ENCODE measurements around the gene TMPRSS5. TPM values are rescaled to one million over a fixed set of nuclear protein-coding genes. Genes with fewer than 3 reads are reported as not detected.

TMPRSS5 gene
- polyA plus RNA-seq, 1 donor, result 0.99 TPM

DNA sequence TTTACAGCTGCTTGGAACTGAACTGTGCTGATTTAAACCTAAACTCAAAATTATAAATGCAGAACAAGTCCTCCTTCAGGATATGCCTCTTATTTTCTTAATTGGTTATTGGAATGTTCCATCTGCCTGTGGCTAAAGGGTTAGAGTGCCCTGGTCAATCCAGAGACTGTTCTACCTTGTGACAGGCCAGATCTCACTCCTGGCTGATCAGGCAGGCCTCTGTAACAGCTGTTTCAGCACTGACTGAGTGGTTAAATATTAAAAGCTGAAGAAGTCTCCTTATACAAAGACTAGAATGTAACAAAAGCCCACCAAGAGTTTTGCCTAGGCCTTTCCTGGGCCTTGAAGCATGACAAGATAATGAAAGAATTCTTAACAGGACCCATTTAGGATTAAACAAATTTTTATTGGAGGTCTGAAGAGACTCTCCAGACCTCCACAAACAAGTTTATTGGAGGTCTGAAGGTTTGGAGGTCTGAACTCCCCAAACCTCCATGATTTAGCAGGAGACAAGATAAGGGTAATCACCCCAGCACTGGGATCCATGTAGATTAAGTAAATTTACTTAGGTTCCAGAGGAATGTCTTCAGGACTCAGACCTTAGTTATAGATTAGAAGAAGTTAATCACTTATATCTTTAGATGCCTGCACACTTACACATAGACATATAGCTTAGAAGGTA, 35.8 kb downstream of the TMPRSS5 start:
- DNase-seq (ENCODE audit: low read depth), result no peak

DNA sequence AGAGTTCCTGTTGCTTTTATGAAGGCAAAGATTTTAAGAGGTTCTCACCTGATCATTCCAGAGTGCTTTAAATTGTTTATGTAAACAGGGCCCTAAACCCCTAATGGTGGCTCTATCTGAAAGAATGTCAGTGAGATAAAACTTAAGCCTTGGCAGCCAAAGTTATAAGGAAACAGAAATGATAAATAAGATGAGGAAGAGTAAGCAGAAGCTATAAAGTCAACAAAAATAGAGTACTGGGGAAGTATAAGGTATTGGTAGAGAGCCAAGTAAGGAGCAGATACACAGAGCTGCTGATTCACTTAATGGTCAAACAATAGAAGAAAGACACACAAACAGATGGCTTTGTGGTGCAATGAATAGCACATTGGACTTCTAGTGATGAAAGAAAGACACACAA, 37.9 kb downstream of the TMPRSS5 start:
- no peak for DNase-seq (ENCODE audit: low read depth)

DNA sequence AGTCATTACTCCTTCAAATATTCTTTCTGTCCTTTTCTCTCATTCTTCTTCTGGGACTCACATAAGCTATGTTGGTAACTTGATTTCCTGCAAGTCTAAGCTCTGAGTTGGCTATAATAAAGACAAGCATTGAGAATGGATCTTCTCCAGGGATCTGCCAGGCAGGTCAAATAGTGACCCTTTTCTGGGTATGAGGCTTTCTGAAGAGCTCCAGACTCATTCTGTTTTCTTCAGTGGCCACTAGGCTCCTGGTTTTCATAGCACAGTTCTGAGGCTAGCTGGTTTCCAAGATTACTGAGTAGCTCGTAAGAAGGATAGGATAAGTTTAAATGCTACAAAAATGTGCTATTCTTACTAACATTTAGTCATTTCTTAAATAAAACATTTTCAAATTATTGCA, 38.3 kb downstream of the TMPRSS5 start:
- DNase-seq (ENCODE audit: low read depth), result no peak

DNA sequence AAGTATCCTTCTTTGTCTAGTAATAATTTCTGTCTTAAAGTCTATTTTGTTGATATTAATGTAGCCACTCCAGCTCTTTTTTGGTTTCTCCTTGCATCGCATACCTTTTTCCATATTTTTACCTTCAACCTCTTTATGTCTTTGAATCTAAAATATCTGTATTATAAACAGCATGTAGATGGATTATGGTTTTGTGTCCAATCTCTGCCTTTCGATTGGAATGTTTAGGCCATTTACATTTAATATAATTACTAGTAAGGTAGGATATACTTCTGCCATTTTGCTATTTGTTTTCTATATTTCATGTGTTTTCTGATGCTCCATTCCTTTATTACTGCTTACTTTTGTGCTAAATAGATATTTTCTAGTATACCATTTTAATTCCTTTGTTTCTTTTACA, 39.5 kb downstream of the TMPRSS5 start:
- DNase-seq (ENCODE audit: low read depth), result no peak

DNA sequence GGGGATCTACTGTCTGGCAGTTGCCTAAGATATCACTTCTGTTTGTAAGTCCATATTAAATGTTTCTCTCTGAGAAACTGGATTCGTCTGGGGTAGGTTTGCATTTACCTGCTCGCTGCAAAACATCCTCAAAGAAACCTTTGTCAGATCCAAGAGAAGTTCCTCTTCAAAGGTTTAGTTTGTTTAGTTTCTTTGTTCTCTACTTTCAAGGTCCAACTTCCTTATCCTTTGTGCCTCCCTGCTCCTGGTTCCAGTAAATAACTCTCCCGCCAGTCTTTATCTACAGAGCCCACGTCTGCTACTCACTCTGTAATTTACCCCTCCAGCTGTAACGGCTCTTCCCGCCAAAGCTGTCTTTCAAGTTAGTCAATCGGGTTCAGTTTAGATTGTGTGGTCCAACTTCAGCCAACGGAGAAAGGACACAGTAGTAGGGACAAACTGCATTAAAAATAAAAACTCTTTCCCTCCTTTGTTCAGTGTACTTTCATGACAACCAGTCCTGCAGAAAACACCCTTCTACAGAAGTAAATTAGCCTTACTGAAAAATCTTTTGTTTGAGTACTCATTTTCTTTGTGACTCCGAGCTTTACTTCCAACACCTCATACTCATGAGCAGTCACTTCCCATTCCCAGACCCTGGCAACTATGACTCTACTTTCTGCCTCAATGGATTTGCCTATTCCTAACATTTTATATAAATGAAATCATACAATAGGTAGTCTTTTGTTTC, 41.0 kb downstream of the TMPRSS5 start:
- no peak for DNase-seq (ENCODE audit: low read depth)

DNA sequence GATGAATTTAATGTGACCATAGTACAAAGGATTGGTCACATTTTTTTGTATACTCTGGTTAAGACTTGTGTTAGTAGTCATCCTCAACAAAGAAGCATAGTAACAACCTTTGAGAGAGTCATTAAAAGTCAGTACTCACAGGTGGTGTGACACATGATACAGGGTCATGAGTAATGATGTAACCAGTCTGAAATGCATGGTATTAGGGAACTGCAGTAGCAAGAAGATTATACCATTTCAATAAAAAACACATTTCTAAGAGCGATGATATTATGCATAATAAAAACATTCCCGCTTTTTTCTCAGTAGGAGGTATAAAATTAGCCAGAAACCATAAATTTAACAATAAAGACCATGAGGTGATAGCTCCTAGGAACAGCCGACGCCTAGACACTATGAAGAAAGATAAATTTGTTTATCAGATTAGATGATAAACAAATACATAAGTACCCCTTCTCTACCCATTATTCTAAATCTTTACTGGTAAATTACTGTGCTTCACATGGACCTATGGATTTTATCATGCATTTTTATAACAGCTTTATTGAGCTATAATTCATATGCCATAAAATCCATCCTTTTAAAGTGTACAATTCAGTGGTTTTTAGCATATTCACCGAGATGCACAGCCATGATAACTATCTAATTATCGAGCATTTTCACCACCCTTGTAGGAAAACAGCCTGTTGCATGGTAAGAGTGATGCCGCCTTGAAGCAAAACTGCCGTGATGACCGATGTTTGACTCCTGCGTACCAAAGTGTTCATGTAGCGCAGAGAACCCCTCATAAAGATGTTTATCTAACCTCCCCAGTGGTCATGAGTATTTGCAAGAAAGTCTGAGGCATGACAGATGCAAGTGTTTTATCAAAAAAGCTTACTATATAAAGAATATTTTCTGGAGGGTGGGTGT, 41.8 kb downstream of the TMPRSS5 start:
- no peak for DNase-seq (ENCODE audit: low read depth)

DNA sequence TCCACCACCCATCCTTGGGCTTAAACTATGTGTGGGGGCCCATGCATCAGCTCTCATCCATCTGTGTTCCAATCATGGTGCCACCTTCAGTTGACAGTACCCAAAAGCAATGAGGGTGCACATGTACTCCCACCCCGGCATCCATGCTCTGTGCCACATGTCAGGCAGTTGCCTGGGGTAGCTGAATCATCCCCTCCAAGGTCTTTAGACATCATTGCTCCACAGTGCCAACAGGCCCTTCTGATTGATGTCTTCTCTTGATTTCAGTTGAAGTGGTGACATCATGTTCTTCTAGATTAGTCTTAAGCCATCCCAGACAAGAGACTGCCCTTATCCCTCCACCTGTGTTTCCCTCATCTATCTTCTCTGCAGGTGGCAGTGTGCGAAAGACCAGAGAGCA, 42.5 kb downstream of the TMPRSS5 start:
- no peak for DNase-seq (ENCODE audit: low read depth)

DNA sequence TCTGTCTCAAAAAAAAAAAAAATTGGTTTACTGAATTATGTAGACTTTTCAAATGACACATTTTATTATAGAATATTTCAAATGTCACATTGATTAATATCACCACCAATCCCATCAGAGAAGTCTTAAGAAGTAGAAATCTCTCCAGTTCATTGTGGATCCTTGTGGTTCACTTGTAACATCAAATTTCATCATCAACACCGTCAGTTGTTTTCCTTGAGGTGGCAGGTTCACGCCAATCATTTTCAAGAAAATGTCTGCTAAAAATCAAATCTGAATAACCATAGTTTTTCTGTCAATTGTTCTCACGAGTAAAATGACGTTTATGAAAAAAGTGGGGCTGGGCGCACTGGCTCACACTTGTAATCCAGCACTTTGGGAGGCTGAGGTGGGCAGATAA, 50.3 kb downstream of the TMPRSS5 start:
- DNase-seq (ENCODE audit: low read depth), result no peak

DNA sequence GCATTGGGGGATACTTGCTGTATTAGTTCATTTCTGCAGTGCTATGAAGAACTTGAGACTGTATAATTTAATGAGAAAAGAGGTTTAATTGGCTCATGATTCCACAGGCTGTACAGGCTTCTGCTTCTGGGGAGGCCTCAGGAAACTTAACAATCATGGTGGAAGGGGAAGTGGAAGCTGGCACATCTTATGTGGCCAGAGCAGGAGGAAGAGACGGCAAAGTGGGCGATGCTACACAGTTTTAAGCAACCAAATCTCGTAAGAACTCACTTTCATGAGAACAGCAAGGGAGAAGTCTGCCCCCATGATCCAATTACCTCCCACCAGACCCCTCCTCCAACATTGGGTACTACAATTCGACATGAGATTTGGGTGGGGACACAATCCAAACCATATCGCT, 55.1 kb downstream of the TMPRSS5 start:
- no peak for DNase-seq (ENCODE audit: low read depth)

DNA sequence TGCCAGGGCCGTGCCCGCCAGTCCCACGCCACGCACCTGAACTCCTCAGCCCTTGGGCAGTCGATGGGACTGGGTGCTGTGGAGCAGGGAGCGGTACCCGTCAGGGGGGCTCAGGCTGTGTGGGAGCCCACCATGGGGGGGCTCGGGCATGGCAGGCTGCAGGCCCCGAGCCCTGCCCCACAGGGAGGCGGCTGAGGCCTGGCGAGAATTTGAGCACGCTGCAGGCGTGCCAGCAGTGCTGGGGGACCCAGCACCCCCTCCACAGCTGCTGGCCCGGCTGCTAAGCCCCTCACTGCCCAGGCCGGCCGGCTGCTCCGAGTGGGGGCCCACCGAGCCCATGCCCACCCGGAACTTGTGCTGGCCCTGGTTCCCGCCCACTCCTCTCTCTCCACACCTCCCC, 56.8 kb downstream of the TMPRSS5 start:
- DNase-seq (ENCODE audit: low read depth), result no peak

DNA sequence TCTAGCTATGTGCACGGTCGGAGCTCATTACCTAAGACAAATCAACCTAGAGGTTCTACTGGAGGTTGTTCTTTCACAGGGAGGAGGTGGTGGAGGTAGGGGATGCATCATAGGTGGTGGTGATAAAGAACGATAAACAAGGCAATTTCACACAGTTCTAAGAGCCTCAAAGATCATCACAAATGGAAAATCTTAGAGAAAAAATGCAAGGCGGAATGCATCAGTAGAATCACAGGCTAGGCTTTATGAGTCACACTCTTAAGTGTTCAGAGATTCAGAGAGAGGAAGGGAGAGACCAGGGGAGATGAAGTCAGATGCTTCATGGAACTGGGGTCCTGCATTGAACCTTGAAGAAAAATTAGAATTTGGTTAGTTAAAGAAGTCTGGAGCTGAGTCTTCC, 58.3 kb downstream of the TMPRSS5 start:
- no peak for DNase-seq (ENCODE audit: low read depth)

DNA sequence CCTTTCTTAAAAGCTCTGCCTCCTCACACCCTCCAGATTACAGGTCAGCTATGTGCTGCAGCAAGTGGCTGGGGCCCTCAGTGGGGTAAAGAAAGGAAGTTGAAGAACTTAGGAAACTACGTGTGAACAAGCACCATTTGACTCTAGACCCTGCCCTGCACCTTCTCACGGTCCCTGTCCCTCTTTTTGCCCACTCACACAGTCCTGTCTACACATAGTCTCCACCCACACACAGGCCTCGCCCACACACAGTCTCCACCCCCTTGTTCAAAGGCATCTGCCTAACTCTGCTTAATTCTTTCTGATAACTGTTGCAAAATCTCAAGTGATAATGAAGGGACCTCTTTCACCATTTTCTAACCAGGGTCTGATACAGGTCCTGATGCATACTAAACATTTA, 59.0 kb downstream of the TMPRSS5 start:
- no peak for DNase-seq (ENCODE audit: low read depth)

DNA sequence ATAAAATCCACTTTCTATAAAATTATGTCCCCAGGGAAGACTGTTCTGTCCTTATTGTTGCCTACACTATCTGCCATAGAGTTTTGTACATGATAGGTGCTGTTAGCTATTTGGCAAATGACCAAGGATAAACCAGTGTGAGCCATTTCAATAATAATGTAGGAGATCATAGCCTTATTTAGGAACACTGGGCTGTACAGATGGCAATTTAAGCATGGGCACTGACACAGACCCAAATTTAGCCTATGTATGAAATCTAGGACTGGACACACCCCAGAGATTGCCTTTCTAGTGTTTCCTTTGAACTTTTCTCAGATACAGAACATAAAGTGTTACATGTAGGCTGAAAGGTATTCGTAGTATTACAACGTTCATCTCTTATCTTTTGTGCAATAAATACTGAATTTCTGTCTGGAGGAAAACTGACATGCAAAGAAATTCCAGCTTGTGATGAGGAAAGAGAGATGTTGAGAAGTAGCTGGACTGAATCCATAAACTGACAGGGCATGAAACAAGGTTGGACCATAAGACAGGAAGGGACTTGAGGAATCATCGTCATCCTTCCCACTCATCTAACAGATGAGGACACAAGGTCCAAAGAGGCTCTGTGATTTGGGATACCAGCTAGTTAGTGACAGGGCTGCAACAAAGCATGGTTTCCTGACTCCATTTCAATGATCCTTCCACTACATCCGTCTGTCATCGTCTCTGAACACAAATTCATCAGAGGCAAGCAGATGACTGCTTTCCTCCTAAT, 60.3 kb downstream of the TMPRSS5 start:
- DNase-seq (ENCODE audit: low read depth), result no peak

DNA sequence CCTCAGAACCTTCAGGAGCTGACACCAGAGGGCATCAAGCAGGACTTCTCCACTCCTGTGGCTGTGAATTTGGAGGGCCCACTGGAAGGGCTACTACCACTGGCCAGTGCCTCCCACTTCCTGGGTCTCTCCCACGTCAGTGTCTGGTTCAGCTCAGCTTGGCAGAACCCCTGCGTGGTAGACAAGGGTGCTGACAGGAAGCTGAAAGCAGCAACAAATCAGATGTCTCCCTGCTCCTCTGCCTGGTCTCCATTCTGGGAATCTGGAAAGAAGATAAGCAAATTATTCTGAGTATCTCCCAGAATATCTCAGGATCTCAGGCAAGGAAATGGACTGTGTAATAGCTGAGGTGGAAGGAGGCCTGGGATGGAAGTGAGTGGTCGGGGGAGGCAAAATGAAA, 61.5 kb downstream of the TMPRSS5 start:
- no peak for DNase-seq (ENCODE audit: low read depth)

DNA sequence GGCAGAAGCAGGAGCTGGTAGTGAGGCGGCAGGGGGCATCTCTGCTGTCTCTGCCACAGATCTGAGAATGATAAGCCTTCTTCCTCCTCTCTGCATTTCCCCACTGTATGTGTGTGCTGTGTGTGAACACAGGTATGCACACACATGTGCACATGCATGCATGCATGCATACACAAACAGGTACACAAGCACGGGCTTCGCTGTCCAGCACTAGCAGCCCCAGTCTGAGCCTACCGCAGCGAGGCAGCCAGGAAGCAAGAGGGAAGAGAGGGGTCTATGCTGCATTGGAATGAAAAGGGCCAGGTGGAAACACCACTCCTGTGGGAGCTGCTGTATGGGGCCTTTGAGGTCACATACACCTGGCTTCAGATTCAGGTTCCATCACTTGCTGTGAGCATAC, 62.4 kb downstream of the TMPRSS5 start:
- DNase-seq (ENCODE audit: low read depth), result no peak

DNA sequence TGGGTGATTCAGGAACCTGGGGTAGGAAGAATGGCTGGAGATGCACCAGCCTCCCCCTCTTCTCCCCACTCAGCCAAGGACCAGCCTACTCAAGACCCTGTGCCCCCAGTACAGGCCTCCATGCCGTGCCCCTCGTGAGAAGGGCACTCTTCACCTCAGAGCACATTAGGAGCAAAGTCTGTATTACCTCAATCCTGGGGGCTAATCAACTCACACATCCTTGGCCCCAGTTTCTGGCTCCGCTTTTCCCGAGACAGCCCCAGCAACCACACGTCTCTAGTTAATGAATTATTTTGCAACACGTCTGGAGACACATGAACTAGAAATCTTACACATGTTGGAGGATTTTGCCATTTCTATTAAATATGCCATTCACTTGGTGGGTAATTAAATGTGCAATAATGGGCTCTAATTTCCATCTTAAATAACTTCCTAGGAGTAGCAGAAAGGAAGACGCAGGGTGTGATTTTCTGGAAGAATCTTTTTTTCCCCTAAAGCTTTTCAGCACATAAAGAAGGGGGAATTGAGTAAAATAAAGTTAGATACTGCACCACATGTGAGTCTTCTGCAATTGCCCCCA, 63.0 kb downstream of the TMPRSS5 start:
- DNase-seq (ENCODE audit: low read depth), result no peak

DNA sequence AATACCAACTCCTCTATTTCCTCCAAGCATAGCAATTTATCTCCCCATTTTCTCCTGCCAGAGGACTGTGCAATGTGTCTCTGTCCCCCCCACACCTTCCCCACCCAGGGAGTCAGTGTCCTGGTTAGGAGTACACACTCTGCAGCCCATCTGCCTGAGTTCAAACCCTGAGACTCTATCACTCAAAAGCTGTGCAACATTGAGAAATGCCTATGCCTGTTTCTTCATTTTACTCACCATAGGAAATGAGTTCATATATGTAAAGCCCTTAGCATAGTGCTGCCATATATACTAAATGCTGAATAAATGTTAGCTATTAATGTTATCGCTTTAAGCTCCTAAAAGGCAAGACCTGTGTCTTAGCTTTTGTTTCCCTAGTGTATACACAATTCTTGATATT, 64.0 kb downstream of the TMPRSS5 start:
- no peak for DNase-seq (ENCODE audit: low read depth)

DNA sequence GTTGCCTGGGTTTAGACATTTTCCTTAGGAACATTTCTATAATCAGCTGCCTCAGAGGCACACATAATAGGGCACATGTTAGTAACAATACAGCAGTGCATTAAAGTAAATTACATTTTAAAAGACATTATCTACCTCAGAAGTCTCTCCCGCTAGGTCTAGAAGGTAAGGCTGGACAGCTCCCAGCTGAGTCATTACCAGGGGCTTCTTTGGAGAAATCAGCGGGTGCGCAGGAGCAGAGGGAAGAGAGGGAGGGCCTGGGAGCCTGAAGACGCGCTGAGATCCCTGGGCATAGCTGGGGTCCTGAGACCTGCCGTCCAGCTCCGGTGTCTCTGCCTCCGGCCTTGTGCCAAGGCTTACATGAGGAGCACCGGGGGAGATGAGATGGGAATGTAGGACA, 67.7 kb downstream of the TMPRSS5 start:
- DNase-seq (ENCODE audit: low read depth), result no peak

DNA sequence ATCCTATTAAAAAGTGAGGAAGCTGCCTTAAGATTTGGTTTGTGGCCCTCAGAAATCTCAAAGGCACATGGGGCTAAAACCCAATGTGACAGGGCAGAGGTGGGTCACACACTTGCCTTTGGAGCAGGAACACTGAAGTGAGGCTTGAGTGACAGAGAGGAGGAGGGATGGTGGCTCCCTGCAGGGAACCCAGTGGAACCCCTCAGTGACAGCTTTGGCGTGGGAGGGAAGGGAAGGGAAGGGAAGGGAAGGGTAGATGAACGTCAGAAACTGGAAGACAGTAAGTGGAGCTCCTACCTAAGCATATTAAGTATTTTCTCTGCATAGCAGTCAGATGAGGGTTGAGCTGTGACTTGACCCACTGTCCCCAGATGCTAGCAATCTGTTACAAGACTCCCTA, 68.5 kb downstream of the TMPRSS5 start:
- DNase-seq (ENCODE audit: low read depth), result no peak

All from forelimb muscle (tissue), 1 donor.